Measurements from ENCODE around the gene TTC33.

- TF ChIP-seq, protein P1, sequence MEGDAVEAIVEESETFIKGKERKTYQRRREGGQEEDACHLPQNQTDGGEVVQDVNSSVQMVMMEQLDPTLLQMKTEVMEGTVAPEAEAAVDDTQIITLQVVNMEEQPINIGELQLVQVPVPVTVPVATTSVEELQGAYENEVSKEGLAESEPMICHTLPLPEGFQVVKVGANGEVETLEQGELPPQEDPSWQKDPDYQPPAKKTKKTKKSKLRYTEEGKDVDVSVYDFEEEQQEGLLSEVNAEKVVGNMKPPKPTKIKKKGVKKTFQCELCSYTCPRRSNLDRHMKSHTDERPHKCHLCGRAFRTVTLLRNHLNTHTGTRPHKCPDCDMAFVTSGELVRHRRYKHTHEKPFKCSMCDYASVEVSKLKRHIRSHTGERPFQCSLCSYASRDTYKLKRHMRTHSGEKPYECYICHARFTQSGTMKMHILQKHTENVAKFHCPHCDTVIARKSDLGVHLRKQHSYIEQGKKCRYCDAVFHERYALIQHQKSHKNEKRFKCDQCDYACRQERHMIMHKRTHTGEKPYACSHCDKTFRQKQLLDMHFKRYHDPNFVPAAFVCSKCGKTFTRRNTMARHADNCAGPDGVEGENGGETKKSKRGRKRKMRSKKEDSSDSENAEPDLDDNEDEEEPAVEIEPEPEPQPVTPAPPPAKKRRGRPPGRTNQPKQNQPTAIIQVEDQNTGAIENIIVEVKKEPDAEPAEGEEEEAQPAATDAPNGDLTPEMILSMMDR (IDR thresholded peaks at IDR 0.05; ENCODE audit: low read depth, low read length): peak; percentile 40
- no peak for TF ChIP-seq EZH2phosphoT487 (IDR thresholded peaks at IDR 0.05; ENCODE audit: low read depth)
Measured at GRCh38 chr5:40507095-40507494, 248.7 kb downstream of the TTC33 start.

Measured in OCI-LY3 (cell line).